ENCODE data around the gene DCC.

GRCh38 chr18:52415131-52415530, 75.1 kb downstream of the DCC start:
- TF ChIP-seq EZH2 (IDR thresholded peaks at IDR 0.05; ENCODE audit: insufficient read depth, poor library complexity, severe bottlenecking), result no peak
- TF ChIP-seq EZH2phosphoT487 (IDR thresholded peaks at IDR 0.05; ENCODE audit: insufficient read depth, low read depth), result no peak
